ENCODE measurements around the gene SLC13A4. TPM values are rescaled to one million over a fixed set of nuclear protein-coding genes. Genes with fewer than 3 reads are reported as not detected.

The SLC13A4 gene
- polyA plus RNA-seq, 1 donor from 2014 or later, result 1.4 TPM

DNA sequence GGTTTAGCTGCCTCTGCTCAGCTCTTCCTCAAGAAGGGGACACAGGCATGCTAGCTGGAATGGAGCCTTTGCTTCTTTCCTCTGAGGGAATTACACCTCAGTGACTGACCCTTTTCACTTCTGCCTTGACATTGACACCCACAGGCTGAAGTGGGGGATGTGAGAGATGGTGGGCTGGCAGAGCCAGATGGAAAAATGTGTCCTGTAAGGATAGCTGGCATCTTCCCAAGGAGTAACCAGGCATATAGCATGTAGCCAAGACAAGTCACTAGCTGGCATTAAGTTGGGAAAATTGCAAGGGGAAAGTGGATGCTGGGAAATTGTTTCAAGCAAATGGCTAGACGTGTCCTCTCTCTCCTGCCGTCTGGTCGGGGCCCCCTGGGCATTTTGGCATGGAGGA, 45.8 kb downstream of the SLC13A4 start:
- Histone ChIP-seq H3K27me3 (ENCODE audit: insufficient read depth, low read depth, low read length) (no peaks in the 10 kb centered on the region), H2AFZ (ENCODE audit: low read depth, low read length) (no peak overlapping the region), H3K4me2 (ENCODE audit: low read length) (no peak overlapping the region), H3K9ac (ENCODE audit: low read length) (no peak overlapping the region), H3K9me2 (ENCODE audit: insufficient read depth, low read length) (no peaks in the 10 kb centered on the region), H3K27ac (ENCODE audit: low read length) (no peak overlapping the region), H3K4me3 (ENCODE audit: low read length) (no peak overlapping the region), H3K79me2 (replicated peaks; ENCODE audit: insufficient read depth, low read length) (peaks cover 3% of the 10 kb centered on the region), H3K36me3 (ENCODE audit: insufficient read depth, low read length) (no peaks in the 10 kb centered on the region), H3F3A (ENCODE audit: insufficient read depth, low read length, poor library complexity, severe bottlenecking) (no peaks in the 10 kb centered on the region), H4K20me1 (ENCODE audit: insufficient read depth) (no peaks in the 10 kb centered on the region), H3K9me3 (ENCODE audit: low read length) (no peaks in the 10 kb centered on the region)
- no peak for TF ChIP-seq TAF1 (IDR thresholded peaks at IDR 0.05; ENCODE audit: low read depth)
- TF ChIP-seq SMC3 (conservative IDR thresholded peaks at IDR 0.05; ENCODE audit: poor library complexity), result no peak
- no peak for TF ChIP-seq EP300 (conservative IDR thresholded peaks at IDR 0.05; ENCODE audit: poor library complexity, severe bottlenecking)

GRCh38 chr7:135681762-135682161, 46.2 kb downstream of the SLC13A4 start:
- peaks cover 3% of the 10 kb centered on the region for H3K79me2 ChIP-seq (replicated peaks; ENCODE audit: insufficient read depth, low read length)
- H3F3A ChIP-seq (ENCODE audit: insufficient read depth, low read length, poor library complexity, severe bottlenecking), result no peaks in the 10 kb centered on the region
- no peaks in the 10 kb centered on the region for H4K20me1 ChIP-seq (ENCODE audit: insufficient read depth)
- no peak overlapping the region for H3K27ac ChIP-seq (ENCODE audit: low read length)
- H3K4me3 ChIP-seq (ENCODE audit: low read length), result no peak overlapping the region
- TF ChIP-seq POLR2AphosphoS5 (IDR thresholded peaks at IDR 0.05) (no peak), TAF1 (IDR thresholded peaks at IDR 0.05; ENCODE audit: low read depth) (no peak), RAD21 (conservative IDR thresholded peaks at IDR 0.05) (no peak), CTCF (IDR thresholded peaks at IDR 0.05; ENCODE audit: poor library complexity, severe bottlenecking) (no peak), EP300 (conservative IDR thresholded peaks at IDR 0.05; ENCODE audit: poor library complexity, severe bottlenecking) (no peak), SMC3 (conservative IDR thresholded peaks at IDR 0.05; ENCODE audit: poor library complexity) (no peak), EZH2 (IDR thresholded peaks at IDR 0.05; ENCODE audit: borderline replicate concordance, insufficient read depth, low read length, poor library complexity, severe bottlenecking) (no peak), MXI1 (conservative IDR thresholded peaks at IDR 0.05; ENCODE audit: poor library complexity, severe bottlenecking) (no peak)
- TF ChIP-seq, protein P1, sequence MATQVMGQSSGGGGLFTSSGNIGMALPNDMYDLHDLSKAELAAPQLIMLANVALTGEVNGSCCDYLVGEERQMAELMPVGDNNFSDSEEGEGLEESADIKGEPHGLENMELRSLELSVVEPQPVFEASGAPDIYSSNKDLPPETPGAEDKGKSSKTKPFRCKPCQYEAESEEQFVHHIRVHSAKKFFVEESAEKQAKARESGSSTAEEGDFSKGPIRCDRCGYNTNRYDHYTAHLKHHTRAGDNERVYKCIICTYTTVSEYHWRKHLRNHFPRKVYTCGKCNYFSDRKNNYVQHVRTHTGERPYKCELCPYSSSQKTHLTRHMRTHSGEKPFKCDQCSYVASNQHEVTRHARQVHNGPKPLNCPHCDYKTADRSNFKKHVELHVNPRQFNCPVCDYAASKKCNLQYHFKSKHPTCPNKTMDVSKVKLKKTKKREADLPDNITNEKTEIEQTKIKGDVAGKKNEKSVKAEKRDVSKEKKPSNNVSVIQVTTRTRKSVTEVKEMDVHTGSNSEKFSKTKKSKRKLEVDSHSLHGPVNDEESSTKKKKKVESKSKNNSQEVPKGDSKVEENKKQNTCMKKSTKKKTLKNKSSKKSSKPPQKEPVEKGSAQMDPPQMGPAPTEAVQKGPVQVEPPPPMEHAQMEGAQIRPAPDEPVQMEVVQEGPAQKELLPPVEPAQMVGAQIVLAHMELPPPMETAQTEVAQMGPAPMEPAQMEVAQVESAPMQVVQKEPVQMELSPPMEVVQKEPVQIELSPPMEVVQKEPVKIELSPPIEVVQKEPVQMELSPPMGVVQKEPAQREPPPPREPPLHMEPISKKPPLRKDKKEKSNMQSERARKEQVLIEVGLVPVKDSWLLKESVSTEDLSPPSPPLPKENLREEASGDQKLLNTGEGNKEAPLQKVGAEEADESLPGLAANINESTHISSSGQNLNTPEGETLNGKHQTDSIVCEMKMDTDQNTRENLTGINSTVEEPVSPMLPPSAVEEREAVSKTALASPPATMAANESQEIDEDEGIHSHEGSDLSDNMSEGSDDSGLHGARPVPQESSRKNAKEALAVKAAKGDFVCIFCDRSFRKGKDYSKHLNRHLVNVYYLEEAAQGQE (IDR thresholded peaks at IDR 0.05; ENCODE audit: borderline replicate concordance), result no peak
- H3K36me3 ChIP-seq (ENCODE audit: insufficient read depth, low read length), result peaks cover 3% of the 10 kb centered on the region
- no peaks in the 10 kb centered on the region for H3K9me2 ChIP-seq (ENCODE audit: insufficient read depth, low read length)
- no peaks in the 10 kb centered on the region for H3K9me3 ChIP-seq (ENCODE audit: low read length)
- H3K27me3 ChIP-seq (ENCODE audit: insufficient read depth, low read depth, low read length), result no peaks in the 10 kb centered on the region
- H2AFZ ChIP-seq (ENCODE audit: low read depth, low read length), result no peak overlapping the region
- no peak overlapping the region for H3K4me2 ChIP-seq (ENCODE audit: low read length)
- no peak overlapping the region for H3K9ac ChIP-seq (ENCODE audit: low read length)

Data from neural cell (in vitro differentiated cells).